HCT116 (cell line): ENCODE data around the gene CHKA.

Experiments used
- ATF3 ChIP-seq: IDR thresholded peaks from 2 replicates; pipeline ENCODE4 v1.6.1; 2012
- CTCF ChIP-seq, 3 experiments: fragments of 200-600 bp in 1 of 3; sonication (generic) in 1 of 3; IDR thresholded peaks in 2 of 3; conservative IDR thresholded peaks in 1 of 3; 2 replicates each; pipeline ENCODE4 v1.5.1; 2012 to 2017; ENCODE audit warnings: low read depth in 2 of 3, low read length in 2 of 3, antibody characterized with exemption in 1 of 3, borderline replicate concordance in 1 of 3, control low read depth in 1 of 3, mild to moderate bottlenecking in 1 of 3, mixed read lengths in 1 of 3, mixed run types in 1 of 3, moderate library complexity in 1 of 3; ENCODE audit not compliant: insufficient read depth in 1 of 3
- JUND ChIP-seq: IDR thresholded peaks from 2 replicates; pipeline ENCODE4 v1.6.1; 2012
- MAX ChIP-seq: IDR thresholded peaks from 2 replicates; pipeline ENCODE4 v1.6.1; 2012
- POLR2A ChIP-seq: IDR thresholded peaks from 2 replicates; pipeline ENCODE4 v1.7.0; 2011; ENCODE audit warnings: borderline replicate concordance; ENCODE audit not compliant: insufficient read depth, insufficient read length; ENCODE audit errors: extremely low read depth
- POLR2AphosphoS5 ChIP-seq: IDR thresholded peaks from 2 replicates; pipeline ENCODE4 v1.6.1; 2011; ENCODE audit warnings: mild to moderate bottlenecking, low read depth, low read length, moderate library complexity
- RAD21 ChIP-seq: IDR thresholded peaks from 2 replicates; pipeline ENCODE4 v1.6.1; 2012; ENCODE audit warnings: low read depth, mild to moderate bottlenecking
- REST ChIP-seq: IDR thresholded peaks from 2 replicates; pipeline ENCODE4 v1.6.1; 2012; ENCODE audit warnings: low read depth
- SIN3A ChIP-seq: IDR thresholded peaks from 2 replicates; pipeline ENCODE4 v1.6.1; 2012; ENCODE audit warnings: low read depth
- SP1 ChIP-seq: IDR thresholded peaks from 2 replicates; pipeline ENCODE4 v1.6.1; 2012; ENCODE audit warnings: low read depth

GRCh38 chr11:68050371-68050841 is 70.8 kb downstream of the CHKA start:
- no peak for TF ChIP-seq POLR2A
- no peak for TF ChIP-seq ATF3
- no peak for TF ChIP-seq POLR2AphosphoS5
- no peak for TF ChIP-seq JUND
- TF ChIP-seq MAX: no peak
- no peak for TF ChIP-seq SIN3A
- TF ChIP-seq CTCF (IDR thresholded peaks at IDR 0.05 in 2 of 3, conservative IDR thresholded peaks at IDR 0.05 in 1 of 3; ENCODE audit: borderline replicate concordance in 1 of 3, insufficient read depth in 1 of 3, low read depth in 2 of 3, low read length in 2 of 3): no peak
- no peak for TF ChIP-seq RAD21
- TF ChIP-seq REST: no peak
- TF ChIP-seq SP1: no peak
